Liver (tissue), 3 donors: ENCODE measurements around the gene CMTM1.

ENCODE experiments used
- CTCF ChIP-seq: fragments of 150-350 bp; IDR thresholded peaks from 2 replicates; pipeline ENCODE4 v1.5.1; 2017; ENCODE audit warnings: improper control_type of control experiment, low read depth, low read length; ENCODE audit not compliant: missing input control
- RAD21 ChIP-seq, 2 donors: IDR thresholded peaks; 2 replicates each; pipeline ENCODE4 v1.6.1; 2016; ENCODE audit warnings: antibody characterized with exemption in 2 of 2, mild to moderate bottlenecking in 2 of 2
- SP1 ChIP-seq: IDR thresholded peaks from 2 replicates; pipeline ENCODE4 v1.6.1; 2018; ENCODE audit warnings: antibody characterized with exemption, mild to moderate bottlenecking
- YY1 ChIP-seq: IDR thresholded peaks from 2 replicates; pipeline ENCODE4 v1.6.1; 2016; ENCODE audit warnings: antibody characterized with exemption, mild to moderate bottlenecking
- donor health status: healthy.
- donor health status: healthy.

DNA sequence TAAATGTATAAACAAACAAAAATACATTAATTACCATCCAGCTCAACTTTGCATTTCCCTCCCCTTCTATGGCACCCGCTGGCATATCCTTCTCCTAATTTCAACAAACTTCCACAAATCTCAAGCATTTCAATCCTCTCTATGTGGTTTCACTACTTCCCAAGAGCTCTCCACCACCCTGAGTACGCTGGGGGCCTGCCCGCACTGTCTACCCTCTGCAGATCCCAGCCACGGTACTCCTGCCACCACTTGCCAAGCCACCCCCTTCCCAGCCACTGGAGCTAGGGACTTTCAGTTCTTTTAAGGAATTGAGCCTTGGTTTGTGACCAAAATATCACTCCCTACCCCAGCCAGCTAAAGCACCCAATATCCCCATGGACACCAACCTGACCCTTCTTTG is 18.2 kb upstream of the CMTM1 start:
- TF ChIP-seq CTCF, result no peak
- TF ChIP-seq SP1, result no peak
- TF ChIP-seq RAD21 (IDR thresholded peaks at IDR 0.05), result no peak
- no peak for TF ChIP-seq YY1
